ENCODE data around the gene PSMC2.
"Not testable (repeated sequence)": the region's sequence is repeated elsewhere in the genome, so short reads cannot be mapped to it uniquely, and the experiment has no call there.

Gene PSMC2

GRCh38 chr7:103379270-103379975 lies 32.0 kb downstream of the PSMC2 start:
- no peak for DNase-seq

- DNase-seq: no peak
Observed at GRCh38 chr7:103380395-103381191, 33.1 kb downstream of the PSMC2 start.

DNA sequence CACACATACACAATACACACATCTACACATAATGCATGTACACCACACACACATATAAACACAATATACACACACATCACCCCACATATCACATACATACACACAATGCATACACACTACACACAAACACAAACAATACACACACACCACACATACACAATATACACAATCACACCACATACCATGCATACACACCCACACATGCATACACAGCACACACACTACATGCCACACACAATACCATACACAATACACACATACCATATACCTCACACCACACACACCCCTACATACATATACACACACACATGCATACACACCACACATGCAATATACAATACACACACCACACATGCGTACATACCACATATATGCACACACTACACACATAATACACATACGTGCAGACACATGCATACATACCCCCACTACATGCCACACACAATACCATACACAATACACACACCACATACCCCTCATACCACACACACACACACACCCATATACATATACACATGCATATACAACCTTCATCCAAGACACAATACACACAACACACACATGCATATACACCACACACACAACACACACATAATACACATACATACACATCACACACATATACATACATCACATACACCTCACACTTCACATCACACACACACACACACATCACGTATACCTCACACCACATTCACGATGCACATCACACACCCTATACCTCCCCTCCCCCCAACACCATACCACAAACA lies 34.0 kb downstream of the PSMC2 start:
- no peak for DNase-seq

DNA sequence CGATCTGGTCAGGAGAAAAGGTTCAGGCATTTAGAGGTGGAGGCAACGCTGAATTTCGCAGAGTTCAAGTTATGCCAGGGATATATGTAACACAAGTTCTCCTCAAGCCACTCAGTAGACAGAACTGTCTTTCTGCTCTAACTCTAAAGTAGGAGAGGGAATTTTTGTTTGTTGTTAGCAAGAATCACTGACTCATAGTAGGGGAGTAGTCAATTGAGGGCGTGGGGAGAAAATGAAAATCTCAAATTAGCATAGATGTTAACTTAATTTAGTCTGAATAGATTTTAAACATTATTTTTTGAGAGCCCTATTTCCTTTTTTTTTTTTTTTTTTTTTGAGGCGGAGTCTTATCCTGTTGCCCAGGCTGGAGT lies 34.6 kb downstream of the PSMC2 start:
- no peak for DNase-seq

- DNase-seq: no peak
Observed at GRCh38 chr7:103387242-103387641, 39.8 kb downstream of the PSMC2 start.

- no peak for DNase-seq
Observed at GRCh38 chr7:103388469-103389140, 41.2 kb downstream of the PSMC2 start.

- DNase-seq: no peak
Observed at GRCh38 chr7:103389263-103389662, 41.8 kb downstream of the PSMC2 start.

- DNase-seq: no peak
Observed at GRCh38 chr7:103391150-103391549, 43.7 kb downstream of the PSMC2 start.

GRCh38 chr7:103391976-103392375 lies 44.5 kb downstream of the PSMC2 start:
- no peak for DNase-seq

GRCh38 chr7:103394566-103394965 lies 47.1 kb downstream of the PSMC2 start:
- DNase-seq: no peak

DNA sequence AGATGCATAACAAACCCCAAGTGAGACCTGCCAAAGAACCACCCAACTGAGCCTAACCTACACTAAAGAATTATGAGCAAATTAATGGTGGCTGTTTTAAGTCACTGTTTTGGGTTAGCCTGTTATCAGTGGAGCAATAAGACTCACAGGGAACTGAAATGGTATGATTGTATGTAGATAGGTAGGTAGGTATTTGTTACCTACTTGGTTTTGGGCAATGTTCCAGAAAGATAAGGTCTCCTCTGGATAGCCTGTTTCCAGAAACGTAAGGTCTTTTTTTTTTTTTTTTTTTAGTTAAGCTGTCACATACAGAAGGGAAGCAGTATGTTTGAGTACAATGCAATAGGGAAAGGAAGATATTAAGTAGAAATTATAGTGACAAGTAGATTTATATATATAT lies 47.6 kb downstream of the PSMC2 start:
- DNase-seq: no peak

GRCh38 chr7:103396471-103396870 lies 49.0 kb downstream of the PSMC2 start:
- no peak for DNase-seq

DNA sequence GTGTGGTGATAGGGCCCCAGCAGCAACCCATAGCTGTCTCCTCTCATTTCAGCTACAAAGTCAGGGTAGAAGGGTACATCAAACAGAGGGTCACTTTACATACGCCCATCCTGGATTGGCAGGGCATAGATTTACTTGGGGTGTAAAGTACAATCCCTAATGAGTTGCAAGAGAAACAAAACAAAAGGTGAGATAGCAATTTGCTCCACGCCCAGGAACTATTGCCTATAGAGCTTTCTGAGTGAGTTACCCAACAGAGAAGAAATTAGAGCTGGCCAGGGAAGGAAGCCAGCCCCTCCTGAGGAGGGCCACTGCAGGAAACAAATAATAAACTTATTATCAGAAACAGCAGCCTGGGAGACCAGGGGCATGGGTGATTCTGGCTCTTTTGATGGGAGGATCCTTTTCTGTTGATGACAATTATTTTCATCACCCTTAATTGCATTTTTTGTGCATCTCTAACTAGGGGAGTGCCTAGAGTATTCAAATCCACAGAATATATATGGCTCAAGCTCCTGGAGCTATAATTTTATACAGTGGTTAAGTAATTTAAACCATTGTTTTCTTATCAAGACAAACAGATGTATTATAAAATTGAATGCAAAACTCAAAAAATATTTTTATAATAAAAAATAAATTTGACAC lies 51.2 kb downstream of the PSMC2 start:
- no peak for DNase-seq

DNA sequence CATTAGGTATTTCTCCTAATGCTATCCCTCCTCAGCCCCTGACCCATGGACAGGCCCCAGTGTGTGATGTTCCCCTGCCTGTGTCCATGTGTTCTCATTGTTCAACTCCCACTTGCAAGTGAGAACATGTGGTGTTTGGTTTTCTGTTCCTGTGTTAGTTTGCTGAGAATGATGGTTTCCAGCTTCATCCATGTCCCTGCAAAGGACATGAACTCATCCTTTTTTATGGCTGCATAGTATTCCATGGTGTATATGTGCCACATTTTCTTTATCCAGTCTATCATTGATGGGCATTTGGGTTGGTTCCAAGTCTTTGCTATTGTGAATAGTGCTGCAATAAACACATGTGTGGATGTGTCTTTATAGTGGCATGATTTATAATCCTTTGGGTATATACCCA lies 52.2 kb downstream of the PSMC2 start:
- DNase-seq: not testable (repeated sequence)

- not testable (repeated sequence) for DNase-seq
Observed at GRCh38 chr7:103405789-103406613, 58.6 kb downstream of the PSMC2 start.

GRCh38 chr7:103412151-103412550 lies 64.7 kb downstream of the PSMC2 start:
- DNase-seq: no peak

- no peak for DNase-seq
Observed at GRCh38 chr7:103413407-103413806, 66.0 kb downstream of the PSMC2 start.

GRCh38 chr7:103418241-103418640 lies 70.8 kb downstream of the PSMC2 start:
- no peak for DNase-seq

Measured in activated CD4-positive, alpha-beta T cell treated with anti-CD3 and anti-CD28 coated beads, Interleukin-2, amount 50 U/mL, for 48 hours (primary cell).